HG02852 (cell line): ENCODE data around the gene KIAA1671.
"Not testable (repeated sequence)": the region's sequence is repeated elsewhere in the genome, so short reads cannot be mapped to it uniquely, and the experiment has no call there.

ENCODE experiments used
- ATAC-seq: cut with Tn5 transposase; IDR thresholded peaks from one replicate; pipeline ENCODE4 v1.9.1; 2021; ENCODE audit warnings: mild to moderate bottlenecking, moderate library complexity; ENCODE audit not compliant: unreplicated experiment

Gene KIAA1671

DNA sequence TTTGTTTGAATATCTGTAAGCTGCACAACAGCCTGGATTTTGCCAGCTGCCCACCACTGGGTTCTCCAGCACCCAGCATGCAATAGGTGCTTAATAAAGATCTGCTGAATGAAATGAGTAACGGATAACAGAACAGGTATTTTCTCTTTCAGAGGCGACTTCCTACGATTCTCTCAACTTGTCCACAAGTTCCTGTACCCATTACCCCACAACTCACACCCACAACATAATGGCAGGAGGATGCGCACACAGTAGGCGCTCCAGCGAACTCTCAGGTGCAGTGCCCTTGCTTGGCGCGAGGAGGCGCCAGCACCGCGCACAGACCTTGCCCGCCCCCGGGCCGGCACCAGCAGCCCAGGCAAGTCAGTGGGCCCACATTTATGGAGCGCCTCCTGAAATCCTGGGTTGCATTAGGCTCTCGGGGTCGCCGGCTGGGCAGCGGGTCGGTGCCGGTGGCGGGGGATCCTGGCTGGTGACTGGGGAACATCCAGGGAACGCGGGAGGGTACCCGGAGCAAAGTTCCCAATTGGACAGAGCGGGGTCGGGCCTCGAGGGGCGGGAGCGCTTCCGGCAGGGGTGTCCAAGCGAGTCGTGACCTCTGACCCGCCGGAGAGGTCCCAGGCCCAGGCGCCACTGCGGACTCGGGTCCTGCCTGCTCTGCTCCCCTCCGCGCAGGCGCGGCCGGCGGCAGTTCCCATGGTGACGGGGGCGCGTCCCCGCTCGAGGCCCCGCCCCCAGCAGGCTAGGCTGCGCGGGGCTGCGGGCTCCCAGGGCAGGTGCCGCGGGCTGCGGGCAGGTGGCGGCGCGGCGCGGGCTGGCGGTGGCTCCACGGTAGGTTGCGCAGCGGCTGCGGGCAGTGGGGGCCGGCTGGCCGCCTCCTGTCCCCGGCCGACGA is at the start of gene KIAA1671:
KIAA1671 (plus strand) TSS at position 775 of the 895 bp plus-strand sequence. CDS start 75,284 bp downstream, outside the sequence.
- ATAC-seq, result peak; percentile 60

DNA sequence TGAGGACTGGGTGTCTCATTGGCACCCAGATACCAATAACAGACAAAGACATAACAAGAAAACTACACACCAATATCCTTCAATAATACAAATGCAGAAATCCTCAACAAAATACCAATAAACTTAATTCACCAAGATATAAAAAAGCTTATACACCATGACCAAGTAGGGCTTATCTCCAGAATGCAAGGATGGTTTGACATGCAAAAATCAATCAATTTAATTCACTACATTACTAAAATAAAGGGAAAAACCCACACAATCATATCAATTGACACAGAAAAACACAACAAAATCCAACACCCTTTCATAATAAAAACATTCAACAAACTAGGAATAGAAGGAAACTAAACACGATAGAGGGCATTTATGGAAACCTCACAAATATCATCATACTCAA is 46.6 kb upstream of the KIAA1671 start:
- ATAC-seq, result no peak

DNA sequence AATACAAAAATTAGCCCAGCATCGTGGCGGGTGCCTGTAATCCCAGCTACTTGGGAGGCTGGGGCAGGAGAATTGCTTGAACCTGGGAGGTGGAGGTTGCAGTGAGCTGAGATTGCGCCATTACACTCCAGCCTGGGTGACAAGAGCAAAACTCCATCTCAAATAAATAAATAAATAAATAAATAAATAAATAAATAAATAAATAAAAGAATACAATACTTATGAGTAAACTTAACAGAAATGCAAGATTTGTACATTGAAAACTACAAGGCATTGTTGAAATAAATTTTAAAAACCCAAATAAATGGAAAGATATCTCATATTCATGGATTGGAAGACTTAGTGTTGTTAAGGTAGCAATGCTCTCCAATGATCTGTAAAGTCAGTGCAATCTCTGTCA is 45.4 kb upstream of the KIAA1671 start:
- not testable (repeated sequence) for ATAC-seq

DNA sequence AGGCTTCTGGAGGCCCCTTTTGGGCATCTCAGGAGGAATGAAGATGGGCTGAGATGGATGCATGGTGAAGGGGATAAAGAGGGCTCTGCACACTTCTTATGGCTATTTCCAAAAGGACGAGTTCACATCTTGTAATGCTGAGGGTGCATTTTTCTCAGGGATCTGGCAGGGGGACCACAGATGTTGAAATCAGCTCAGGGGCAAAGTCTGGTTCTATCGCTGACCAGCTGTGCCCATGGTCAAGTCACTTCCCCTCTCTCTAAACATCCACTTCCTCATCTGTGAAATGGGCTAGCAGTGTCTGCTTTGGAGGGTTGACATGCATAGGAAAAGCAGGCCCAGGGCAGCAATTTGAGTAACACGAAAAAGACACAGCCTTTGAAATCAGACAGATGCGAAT is 32.5 kb upstream of the KIAA1671 start:
- ATAC-seq, result no peak

DNA sequence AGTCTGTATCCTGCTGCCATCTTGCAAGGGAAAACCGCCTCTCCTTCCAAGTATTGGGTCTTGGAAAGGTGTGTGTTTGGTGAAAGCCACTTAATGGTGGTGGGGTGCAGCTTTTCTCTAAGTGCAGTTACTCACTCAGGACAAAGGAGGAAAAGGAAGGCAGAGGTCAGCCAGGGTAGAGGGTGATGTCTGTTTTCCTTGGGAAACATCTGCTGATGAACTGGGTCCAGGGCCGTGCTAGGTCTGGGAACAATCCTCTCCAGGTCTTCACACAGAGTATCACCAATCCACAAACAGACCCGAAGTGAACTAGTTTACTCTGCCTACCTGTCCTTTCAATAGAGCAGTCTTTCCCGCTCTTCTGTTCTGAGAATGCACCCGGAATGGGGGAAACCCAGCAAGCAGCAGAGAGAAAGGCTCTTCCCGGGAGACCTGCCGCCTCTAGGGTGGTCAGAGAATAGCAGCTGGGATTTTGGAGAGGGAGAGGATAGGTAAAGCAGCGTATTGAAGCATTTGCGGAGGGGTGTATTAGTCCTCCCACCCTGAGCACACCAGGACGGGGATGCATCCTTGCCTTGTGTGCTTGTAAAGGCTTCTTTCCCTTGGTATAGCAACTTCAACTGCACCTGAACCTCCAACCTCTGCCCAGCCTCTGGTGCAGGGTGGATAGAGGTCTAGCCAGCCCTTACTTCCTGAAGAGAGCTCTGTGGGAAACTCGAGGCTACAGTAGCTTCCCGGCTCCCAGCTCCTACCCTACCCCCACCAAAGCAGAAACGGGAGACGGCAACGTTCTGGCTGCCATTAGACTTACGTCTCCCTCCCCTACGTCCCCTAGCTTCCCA is 26.7 kb upstream of the KIAA1671 start:
- ATAC-seq, result no peak

DNA sequence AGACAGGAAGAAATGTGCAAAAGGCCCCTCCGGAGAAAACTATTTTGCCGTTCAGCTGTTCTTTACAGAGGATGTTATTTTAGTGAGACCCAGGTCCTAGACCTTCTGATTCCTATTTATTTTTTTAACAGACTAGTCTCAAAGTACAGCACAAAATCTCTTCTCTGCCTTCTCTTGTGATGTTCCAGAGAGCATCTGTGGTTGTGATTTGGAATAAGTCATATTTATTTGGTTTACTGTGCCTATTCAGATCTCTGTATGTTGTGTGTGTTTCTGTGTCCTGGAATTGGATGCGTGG is 26.1 kb upstream of the KIAA1671 start:
- ATAC-seq, result no peak

DNA sequence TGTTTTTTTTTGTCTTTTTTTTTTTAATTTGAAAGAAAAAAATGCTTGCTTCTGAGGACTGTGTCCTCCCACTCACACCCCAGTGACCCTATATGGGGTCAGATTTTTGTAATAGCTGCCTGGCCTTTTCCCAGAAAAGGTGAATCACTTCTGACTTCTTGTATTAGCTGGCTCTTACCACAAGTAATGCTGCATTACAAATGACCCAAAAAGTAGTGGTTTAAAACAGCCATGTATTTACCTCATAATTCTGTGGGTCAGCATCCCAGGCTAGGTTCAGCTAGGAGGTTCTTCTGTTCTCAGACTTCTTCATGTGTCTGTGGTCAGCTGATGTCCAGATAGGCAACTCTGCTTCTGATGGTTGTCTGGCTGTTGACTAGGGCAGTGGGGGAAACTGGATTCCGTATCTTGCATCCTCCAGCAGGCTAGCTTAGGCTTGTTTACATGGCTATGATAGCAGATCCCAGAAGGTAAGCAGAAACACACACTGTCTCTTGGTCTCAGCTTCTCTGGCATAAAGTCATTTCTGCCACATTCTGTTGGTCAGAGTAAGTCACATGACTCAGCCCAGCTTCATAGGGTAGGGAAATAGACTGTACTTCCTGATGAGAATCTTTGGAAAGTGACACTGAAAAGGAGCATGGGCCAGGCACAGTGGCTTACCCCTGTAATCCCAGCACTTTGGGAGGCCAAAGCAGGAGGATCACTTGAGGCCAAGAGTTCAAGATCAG is 25.5 kb upstream of the KIAA1671 start:
- ATAC-seq, result no peak

DNA sequence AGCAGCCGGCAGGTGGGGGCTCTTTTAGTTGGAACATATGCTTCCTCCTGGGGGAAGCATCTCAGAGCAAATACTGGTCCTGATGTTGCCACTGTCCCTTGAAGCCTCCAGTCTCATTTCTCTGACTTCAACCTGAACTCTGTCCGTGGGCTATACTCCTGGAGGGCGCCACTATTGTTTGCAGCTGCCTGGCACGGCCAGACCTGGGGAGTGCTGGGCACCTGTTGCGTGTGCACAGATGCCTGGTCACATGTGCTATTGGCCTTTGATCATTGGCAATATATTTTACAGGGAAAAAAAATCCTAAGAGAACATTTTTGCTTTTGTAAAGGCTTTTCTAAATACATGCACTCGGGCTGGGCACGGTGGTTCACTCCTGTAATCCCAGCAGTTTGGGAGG is 24.2 kb upstream of the KIAA1671 start:
- ATAC-seq, result no peak

DNA sequence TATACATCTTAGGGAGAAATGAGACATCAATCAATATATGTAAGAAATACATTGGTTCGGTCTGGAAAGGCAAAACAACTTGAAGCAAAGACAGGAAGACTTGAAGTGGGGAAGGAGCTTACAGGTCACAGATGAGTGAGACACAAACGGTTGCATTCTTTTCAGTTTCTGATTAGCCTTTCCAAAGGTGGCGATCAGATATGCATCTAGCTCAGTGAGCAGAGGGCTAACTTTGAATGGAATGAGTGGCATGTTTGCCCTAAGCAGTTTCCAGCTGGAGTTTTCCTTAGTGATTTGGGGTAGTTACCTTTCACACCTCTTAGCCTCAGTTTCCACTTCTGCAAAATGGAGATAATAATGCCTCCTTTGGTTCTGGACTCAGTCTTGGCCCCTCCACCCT is 21.8 kb upstream of the KIAA1671 start:
- no peak for ATAC-seq

DNA sequence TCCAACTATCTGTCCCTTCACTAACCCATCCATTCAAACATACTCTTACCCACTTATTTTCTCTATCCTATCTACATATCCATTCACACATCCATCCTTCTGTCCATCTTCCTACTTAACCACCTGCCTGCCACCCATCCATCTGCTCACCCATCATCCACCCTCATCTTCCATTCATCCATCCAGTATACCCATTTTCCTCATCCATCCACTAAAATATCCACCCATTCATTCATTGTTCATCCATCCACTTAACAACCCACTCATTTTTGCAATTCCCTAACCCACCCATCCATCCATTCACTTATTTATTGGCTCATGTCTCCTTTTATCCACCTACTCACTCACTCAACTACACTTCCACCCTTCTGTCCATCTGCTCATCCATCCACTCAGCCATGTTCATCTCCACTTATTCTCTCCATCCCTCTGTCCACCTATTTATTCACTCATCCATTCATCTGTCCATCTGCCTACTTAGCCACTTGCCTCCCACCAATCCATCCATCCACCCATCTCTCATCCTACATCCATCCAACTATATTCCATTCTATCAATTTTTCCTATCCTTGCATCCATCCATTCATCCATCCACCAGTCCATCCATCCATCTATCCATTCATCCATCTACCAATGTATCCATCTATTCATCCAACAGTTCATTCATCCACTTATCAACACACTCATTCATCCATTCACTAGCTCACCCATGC is 16.6 kb upstream of the KIAA1671 start:
- no peak for ATAC-seq

DNA sequence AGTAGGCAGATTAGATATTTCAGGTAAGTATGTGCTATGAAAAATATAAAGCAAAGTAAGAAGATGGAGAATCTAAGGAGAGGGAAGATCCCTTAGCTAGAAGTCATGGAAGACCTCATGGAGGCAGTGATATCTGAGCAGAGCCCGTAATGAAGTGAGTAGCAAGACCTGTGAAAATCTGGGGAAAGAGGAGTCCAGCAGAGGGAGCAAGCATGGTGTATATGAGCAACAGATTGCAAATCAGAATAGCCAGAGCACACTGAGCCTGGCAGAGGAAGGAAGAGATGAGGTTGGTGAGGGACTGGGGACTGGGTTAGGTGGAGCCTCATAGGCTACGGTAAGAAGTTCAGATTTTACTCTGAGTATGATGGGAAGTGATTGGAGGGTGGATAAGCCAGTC is 15.4 kb upstream of the KIAA1671 start:
- no peak for ATAC-seq

DNA sequence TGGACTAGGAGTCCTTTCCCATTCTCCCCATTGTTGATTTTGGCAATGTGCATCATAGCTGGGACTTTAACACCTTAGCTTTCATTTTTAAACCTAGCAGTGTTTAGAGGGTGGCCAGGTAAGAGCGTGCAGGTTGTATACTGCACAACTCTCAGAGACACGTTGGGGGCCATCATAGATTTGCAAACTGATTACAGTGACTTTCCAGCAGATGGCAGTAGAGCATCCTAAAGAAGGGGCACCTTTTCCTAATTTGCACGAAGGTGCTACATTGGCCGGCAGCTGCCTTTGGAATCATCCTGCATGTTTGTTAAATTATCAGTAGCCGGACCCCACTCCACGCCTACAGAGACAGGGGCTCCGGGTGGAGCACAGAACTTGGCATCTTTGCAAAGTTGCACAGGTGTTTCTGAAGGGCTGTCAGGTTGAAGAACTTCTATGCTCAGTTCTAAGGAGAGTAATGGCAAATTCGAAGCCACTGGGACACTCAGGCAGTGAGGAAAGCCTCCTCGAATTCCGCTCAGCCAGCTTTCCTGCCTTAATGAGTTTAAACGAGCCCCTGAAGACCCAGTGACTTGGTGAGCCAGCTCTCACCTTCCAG is 13.7 kb upstream of the KIAA1671 start:
- no peak for ATAC-seq

DNA sequence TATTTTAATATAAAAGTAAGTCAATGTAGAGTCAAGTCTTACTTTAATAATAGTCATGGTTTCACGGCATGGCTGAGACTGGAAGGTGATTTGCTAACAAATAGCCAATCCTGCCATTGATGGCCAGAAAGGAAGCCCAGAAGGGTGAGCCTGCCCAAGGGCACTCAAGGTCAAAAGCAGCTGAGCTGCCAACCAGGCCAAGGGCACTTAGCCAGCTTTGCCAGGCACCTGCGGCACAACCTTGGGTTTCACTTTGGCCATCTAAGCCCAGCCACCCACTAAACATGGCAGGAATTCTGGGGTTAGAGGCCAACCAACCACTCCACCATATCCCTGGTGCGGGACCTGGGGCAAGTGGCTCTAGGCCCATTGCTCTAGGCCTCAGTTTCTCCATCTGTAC is 10.2 kb upstream of the KIAA1671 start:
- ATAC-seq, result no peak

DNA sequence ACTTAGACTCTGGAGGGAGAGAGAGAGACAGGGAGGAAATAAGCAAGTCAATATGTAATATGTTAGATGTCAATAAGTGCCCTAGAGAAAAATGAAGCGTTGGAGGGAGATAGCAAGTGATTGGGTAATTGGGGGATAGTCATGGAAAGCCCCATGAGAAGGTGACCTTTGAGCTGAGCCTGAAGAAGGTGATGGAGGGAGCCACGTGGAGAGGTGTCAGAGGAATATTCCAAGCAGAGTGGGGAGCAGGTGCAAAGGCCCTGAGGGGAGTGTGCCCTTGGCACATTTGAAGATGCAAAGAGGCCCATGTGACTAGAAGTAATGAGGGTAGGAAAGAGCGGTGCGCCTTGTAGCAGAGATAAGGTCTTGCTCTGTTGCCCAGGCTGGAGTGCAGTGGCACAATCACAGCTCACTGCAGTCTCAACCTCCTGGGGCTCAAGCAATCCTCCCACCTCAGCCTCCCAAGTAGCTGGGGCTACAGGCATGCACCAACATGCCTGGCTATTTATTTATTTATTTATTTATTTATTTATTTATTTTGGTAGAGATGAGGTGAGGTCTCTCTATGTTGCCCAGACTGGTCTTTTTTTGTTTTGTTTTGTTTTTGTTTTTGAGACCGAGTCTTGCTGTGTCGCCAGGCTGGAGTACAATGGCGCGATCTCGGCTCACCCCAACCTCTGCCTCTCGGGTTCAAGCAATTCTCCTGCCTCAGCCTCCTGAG is 8.1 kb upstream of the KIAA1671 start:
- ATAC-seq, result no peak

DNA sequence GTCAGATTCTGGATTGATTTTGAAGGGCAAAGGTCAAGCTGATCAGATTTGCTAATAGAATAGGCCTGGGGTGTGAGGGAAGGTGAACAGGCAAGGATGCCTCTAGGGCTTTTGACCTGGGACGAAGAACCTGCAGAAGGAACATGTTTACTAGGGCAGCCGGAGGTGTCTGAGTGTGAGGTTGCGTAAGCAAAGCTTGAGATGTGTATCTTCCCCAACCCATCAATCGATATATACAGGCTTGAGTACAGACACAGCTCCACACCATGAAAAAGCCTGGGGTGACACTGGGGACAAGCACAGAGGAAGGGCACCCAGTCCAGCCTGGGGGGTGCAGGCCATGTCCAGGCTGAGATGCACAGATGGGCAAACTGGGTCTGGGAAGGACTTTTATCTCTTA is 7.1 kb upstream of the KIAA1671 start:
- no peak for ATAC-seq

DNA sequence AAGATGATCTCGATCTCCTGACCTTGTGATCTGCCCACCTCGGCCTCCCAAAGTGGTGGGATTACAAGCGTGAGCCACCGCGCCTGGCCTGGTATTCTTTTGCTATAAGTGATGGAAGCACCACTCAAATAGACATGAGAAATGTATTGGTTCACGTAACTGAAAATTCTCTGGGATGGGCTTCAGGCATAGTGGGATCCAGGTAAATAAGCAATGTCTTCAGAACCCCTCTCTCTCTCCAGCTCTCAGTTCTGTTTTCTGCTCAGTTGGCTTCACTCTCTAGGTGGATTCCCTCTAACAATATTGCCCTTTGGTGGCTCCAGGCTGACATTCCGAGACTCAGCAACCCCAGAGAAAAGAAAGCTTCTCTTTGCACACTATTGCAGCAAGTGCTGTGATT is 5.1 kb upstream of the KIAA1671 start:
- ATAC-seq, result no peak

DNA sequence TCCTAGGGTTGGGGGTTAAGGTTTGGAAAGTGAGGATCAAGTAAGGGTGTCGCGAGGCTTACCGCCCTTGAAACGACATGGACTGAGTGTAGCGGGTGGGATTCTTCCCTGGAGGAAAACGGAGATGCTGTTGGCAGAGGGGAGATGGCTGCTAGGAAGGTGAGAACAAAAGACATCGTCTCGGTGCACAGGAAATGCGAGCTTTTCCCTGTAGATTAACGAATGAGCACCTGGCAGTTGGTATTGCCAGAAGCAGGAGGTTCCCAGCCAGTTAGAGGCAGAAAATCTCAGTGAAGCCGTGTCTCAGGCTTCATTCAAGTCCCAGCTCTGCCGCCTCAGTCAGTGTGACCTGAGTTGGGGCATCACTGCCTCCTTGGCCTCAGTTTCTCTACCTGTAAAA is 4.6 kb upstream of the KIAA1671 start:
- no peak for ATAC-seq

DNA sequence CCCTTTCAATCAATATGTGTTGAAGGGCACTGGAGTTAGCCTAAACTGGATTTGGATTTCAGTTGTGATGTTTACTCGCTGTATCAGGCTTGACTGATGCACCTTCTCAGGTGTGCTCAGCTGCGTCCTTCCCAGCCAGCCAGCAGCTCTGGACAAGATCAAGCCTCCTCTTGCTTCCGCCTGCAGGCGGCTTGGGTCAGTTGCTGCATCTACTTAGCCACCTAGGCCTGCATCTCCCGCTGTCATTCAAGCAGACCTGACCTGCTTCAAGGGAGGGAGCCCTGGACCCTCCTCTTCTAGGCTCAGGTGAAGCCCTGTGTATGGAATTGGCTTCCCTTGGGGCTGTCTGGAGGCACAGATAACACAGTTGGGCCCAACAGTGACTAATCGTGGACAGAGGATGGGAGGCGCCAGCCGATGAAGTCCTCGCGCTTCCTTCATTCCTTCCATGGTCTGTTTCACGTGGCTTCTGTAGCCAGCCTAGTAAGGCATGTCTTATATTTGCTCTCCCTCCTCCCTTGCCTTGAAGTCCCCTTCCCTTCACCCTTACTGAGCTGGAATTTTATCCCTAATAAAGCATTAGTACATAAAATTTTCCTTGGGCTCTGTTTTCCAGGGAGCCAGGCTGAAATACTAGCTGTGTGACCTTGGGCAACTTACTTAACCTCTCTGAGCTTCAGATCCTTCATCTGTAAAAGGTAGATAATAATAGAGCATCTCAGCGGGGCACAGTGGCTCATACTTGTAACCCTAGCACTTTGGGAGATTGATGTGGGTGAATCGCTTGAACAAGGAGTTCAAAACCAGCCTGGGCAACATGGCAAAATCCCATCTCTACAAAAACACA is 3.9 kb upstream of the KIAA1671 start:
- no peak for ATAC-seq
